Right atrium auricular region (tissue), 2 donors: ENCODE results near the gene ZBTB5. TPM values are rescaled to one million over a fixed set of nuclear protein-coding genes. Genes with fewer than 3 reads are reported as not detected.
"Not testable (repeated sequence)": the region's sequence is repeated elsewhere in the genome, so short reads cannot be mapped to it uniquely, and the experiment has no call there.

Experiments
- DNase-seq: peaks from one replicate; pipeline ENCODE4 v3.0.0-alpha.2; 2019; ENCODE audit warnings: low spot score
- H3K27ac ChIP-seq, 2 donors: fragments of 200-600 bp; sonication (generic); 1 replicate in 1 of 2; 2 replicates in 1 of 2; pipeline ENCODE4 v1.5.1; 2016 to 2019
- H3K27me3 ChIP-seq, 2 donors: fragments of 200-600 bp; sonication (generic); one replicate each; pipeline versions ENCODE4 v1.5.1 to v1.6.0; 2017 to 2019
- H3K36me3 ChIP-seq: fragments of 200-600 bp; sonication (generic); one replicate; pipeline ENCODE4 v1.5.1; 2016
- H3K4me1 ChIP-seq, 2 donors: fragments of 200-600 bp; sonication (generic); one replicate each; pipeline versions ENCODE4 v1.5.1 to v1.6.0; 2017 to 2019
- H3K4me3 ChIP-seq, 2 donors: fragments of 200-600 bp; sonication (generic); 1 replicate in 1 of 2; 2 replicates in 1 of 2; pipeline ENCODE4 v1.5.1; 2017 to 2019; ENCODE audit warnings: mild to moderate bottlenecking in 1 of 2, moderate library complexity in 1 of 2
- H3K9me3 ChIP-seq, 2 donors: fragments of 200-600 bp; sonication (generic); one replicate each; pipeline ENCODE4 v1.5.1; 2019
- total RNA-seq, 2 donors: library from RNA; depleted of rRNA; stranded (reverse); fragments of >200 nt; gene quantifications; one replicate each; pipeline ENCODE4 v1.1.0, GENCODE V29; 2016
- TF ChIP-seq, protein P1 (sequence below), 2 donors: fragments of 200-600 bp; sonication (generic); IDR thresholded peaks; one replicate each; pipeline ENCODE4 v1.5.1; 2019; ENCODE audit warnings: antibody characterized with exemption in 2 of 2

ZBTB5 gene
- total RNA-seq, 2 donors from 2014 or later: 4.9 to 9.9 TPM

DNA sequence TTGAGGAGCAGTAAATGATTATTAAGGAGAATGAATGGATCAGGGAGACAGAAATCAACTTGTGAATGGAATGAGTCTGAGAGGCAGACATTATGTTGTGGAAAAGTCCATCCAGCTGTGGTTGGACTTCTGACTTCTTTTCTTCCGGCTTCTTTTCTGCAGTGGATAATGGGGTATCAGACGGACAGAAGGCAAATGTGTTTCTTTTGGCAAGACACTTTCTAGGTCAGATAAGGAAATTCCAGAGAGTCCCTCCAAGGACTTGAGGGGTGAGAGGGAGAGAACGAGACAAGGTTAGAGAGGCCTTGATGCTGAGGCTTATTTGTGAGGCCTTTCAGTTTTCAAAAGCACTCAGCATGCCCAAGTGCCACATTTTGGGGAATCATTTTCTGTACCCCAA, 59.9 kb downstream of the ZBTB5 start:
- Histone ChIP-seq H3K4me3 (no peak overlapping the region), H3K27ac (peak overlapping the region; percentile 4 to 40), H3K4me1 (peaks cover 0 to 4% of the 10 kb centered on the region in 2 donors), H3K27me3 (no peaks in the 10 kb centered on the region), H3K9me3 (no peaks in the 10 kb centered on the region), H3K36me3 (no peaks in the 10 kb centered on the region)
- TF ChIP-seq, protein P1, sequence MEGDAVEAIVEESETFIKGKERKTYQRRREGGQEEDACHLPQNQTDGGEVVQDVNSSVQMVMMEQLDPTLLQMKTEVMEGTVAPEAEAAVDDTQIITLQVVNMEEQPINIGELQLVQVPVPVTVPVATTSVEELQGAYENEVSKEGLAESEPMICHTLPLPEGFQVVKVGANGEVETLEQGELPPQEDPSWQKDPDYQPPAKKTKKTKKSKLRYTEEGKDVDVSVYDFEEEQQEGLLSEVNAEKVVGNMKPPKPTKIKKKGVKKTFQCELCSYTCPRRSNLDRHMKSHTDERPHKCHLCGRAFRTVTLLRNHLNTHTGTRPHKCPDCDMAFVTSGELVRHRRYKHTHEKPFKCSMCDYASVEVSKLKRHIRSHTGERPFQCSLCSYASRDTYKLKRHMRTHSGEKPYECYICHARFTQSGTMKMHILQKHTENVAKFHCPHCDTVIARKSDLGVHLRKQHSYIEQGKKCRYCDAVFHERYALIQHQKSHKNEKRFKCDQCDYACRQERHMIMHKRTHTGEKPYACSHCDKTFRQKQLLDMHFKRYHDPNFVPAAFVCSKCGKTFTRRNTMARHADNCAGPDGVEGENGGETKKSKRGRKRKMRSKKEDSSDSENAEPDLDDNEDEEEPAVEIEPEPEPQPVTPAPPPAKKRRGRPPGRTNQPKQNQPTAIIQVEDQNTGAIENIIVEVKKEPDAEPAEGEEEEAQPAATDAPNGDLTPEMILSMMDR (IDR thresholded peaks at IDR 0.05): no peak
- DNase-seq: no peak

DNA sequence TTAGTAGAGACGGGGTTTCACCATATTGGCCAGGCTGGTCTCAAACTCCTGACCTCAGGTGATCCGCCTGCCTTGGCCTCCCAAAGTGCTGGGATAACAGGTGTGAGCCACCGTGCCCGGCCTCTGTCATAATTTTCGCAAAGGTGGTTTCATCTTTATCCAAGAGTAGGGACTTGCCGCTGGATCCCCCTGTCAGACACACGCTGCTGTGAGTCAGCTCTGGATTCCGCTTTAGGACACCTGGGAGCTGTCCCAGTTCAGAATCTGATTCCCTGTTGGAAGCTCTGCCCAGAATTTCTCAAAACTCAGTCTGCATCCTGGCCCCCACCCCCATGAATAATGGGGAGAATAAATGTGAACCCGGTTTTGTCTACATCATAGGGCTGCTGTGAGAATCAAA, 60.7 kb downstream of the ZBTB5 start:
- no peak overlapping the region for H3K27ac ChIP-seq
- TF ChIP-seq, protein P1 (IDR thresholded peaks at IDR 0.05): no peak
- no peak for DNase-seq

DNA sequence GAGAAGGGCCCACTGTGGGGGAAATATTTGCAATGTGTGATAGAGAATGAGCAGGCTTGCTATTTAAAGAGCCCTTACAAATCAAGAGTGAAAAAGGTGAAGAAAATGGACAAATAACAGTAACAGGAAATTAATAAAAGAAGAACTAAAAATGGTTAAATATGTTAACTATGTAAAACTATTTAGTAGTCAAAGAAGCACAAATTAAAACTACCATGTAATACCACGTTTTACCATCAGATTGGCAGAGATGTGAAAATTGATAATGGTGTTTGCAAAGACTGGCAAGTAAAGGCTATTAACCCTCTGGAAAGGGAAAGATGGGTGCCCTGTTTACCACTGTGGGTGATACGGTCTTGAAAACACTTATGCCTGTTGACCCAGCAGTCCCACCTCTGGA, 65.9 kb downstream of the ZBTB5 start:
- Histone ChIP-seq H3K36me3 (no peaks in the 10 kb centered on the region), H3K4me1 (no peaks in the 10 kb centered on the region), H3K27ac (no peak overlapping the region), H3K27me3 (no peaks in the 10 kb centered on the region), H3K4me3 (no peak overlapping the region), H3K9me3 (no peaks in the 10 kb centered on the region)
- TF ChIP-seq, protein P1 (IDR thresholded peaks at IDR 0.05): no peak
- DNase-seq: no peak

More for the DNA sequence above, 60.7 kb downstream of the ZBTB5 start:
- no peaks in the 10 kb centered on the region for H3K27me3 ChIP-seq
- H3K9me3 ChIP-seq: no peaks in the 10 kb centered on the region
- no peak overlapping the region for H3K4me3 ChIP-seq
- H3K4me1 ChIP-seq: peaks cover 0 to 4% of the 10 kb centered on the region in 2 donors
- no peaks in the 10 kb centered on the region for H3K36me3 ChIP-seq

DNA sequence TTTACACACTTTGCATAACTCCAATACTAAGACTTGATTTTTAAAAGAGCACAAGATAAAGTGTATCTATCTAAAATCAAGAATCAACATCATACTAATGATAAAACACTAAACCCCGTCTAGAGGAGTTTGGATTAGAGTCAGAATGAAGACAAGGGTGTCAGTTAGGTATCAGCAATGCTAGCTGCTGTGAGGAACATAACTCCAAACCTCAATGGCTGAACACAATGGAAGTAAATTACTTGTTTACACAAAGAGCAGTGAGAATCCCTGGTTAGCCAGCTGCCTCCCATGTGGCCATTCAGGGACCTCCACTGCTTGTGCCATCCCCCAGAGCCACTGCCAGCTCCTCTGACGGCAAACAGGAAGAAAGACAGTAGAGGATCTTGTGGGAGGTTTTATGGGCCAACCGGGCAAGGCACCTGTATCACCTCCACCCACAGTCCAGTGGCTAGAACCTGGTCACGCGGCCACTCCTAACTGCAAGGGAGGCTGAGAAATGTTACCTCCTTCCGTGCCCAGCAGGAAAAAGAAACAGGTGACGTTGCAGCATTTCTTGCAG, 66.7 kb downstream of the ZBTB5 start:
- TF ChIP-seq, protein P1 (IDR thresholded peaks at IDR 0.05): no peak
- Histone ChIP-seq H3K9me3 (no peaks in the 10 kb centered on the region), H3K27me3 (no peaks in the 10 kb centered on the region)

DNA sequence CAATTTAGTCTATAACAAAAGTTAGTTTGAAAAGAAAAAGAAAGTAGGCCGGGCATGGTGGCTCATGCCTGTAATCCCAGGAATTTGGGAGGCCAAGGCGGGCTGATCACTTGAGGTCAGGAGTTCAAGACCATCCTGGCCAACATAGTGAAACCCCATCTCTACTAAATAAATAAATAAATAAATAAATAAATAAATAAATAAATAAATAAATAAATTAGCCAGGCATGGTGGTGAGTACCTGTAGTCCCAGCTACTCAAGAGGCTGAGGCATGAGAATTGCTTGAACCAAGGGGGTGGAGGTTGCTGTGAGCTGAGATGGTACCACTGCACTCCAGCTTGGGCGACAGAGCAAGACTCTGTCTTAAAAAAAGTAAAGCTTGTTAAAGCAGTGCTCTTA, 67.3 kb downstream of the ZBTB5 start:
- not testable (repeated sequence) for H3K27me3 ChIP-seq, H3K4me3 ChIP-seq, H3K27ac ChIP-seq, H3K9me3 ChIP-seq, H3K4me1 ChIP-seq, H3K36me3 ChIP-seq, DNase-seq

More for the DNA sequence above, 66.7 kb downstream of the ZBTB5 start:
- Histone ChIP-seq H3K4me1 (no peaks in the 10 kb centered on the region), H3K27ac (no peak overlapping the region), H3K36me3 (no peaks in the 10 kb centered on the region), H3K4me3 (no peak overlapping the region)
- no peak for DNase-seq

DNA sequence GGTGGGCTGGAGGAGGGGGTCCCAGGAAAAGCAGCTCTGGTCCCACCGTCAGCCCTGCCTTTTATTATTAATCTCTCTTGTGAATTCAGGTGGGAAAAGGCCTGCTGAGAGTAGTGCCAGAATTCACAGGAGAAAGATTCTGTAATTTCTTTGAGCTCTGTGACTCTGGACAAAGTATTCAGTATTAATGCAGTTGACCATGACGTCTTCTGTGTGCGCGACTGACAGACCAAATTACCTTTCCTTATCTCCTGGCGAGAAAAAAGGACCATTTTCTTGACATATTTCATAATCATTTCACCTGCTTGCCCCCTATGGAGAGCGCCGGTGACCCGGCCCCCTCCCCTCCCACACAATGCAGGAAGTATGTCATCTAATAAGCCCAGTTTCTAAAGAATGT, 69.6 kb downstream of the ZBTB5 start:
- Histone ChIP-seq H3K27me3 (no peaks in the 10 kb centered on the region), H3K27ac (no peak overlapping the region), H3K4me1 (no peaks in the 10 kb centered on the region), H3K36me3 (no peaks in the 10 kb centered on the region), H3K4me3 (no peak overlapping the region), H3K9me3 (no peaks in the 10 kb centered on the region)
- TF ChIP-seq, protein P1 (IDR thresholded peaks at IDR 0.05): no peak
- no peak for DNase-seq
